ENCODE measurements around the gene NCDN.
"Not testable (repeated sequence)": the region's sequence is repeated elsewhere in the genome, so short reads cannot be mapped to it uniquely, and the experiment has no call there.

GRCh38 chr1:35581621-35582020 lies 24.0 kb downstream of the NCDN start:
- not testable (repeated sequence) for TF ChIP-seq POLR2A, CTCF, POLR2AphosphoS5 (IDR thresholded peaks at IDR 0.05)
